A172 (cell line): ENCODE results near the gene VPS29. TPM values are rescaled to one million over a fixed set of nuclear protein-coding genes. Genes with fewer than 3 reads are reported as not detected.

ENCODE experiments used
- DNase-seq: peaks from one replicate; pipeline ENCODE4 v3.0.0-alpha.2; 2015; ENCODE audit warnings: low spot score
- total RNA-seq: library from RNA; depleted of rRNA; stranded (reverse); fragments of >200 nt; shearing (Covaris generic); gene quantifications from 2 replicates; pipeline ENCODE4 v1.2.3, GENCODE V29; 2014; rRNA removed

Gene VPS29
- 124 and 205 TPM in 2 replicates for total RNA-seq

GRCh38 chr12:110501752-110502738, at the start of gene VPS29, which contains the start of gene RAD9B:
VPS29 (minus strand) TSS chr12:110502111; CDS start chr12:110502051, 60 bp downstream.
RAD9B (plus strand) TSS chr12:110502331; CDS start chr12:110502338, 7 bp downstream.
- DNase-seq = peak; percentile 96

GRCh38 chr12:110550981-110551380, 49.1 kb upstream of the VPS29 start:
- DNase-seq = no peak

- DNase-seq = no peak
These were observed 47.8 kb upstream of the VPS29 start for GRCh38 chr12:110549716-110550115.

GRCh38 chr12:110548678-110549077, 46.8 kb upstream of the VPS29 start:
- DNase-seq = no peak

GRCh38 chr12:110547090-110547489, 45.2 kb upstream of the VPS29 start:
- DNase-seq = no peak

GRCh38 chr12:110546339-110546738, 44.4 kb upstream of the VPS29 start:
- peak; percentile 90 for DNase-seq

GRCh38 chr12:110545812-110546211, 43.9 kb upstream of the VPS29 start:
- DNase-seq = peak; percentile 9

GRCh38 chr12:110545259-110545658, 43.3 kb upstream of the VPS29 start:
- DNase-seq = peak; percentile 87

- DNase-seq = no peak
These were observed 42.1 kb upstream of the VPS29 start for GRCh38 chr12:110543965-110544364.

- DNase-seq = peak; percentile 23
These were observed 41.5 kb upstream of the VPS29 start for GRCh38 chr12:110543252-110543959.

GRCh38 chr12:110540048-110540447, 38.1 kb upstream of the VPS29 start:
- no peak for DNase-seq

- no peak for DNase-seq
These were observed 37.1 kb upstream of the VPS29 start for GRCh38 chr12:110538869-110539622.

GRCh38 chr12:110537605-110538409, 35.9 kb upstream of the VPS29 start:
- no peak for DNase-seq

- DNase-seq = no peak
These were observed 35.1 kb upstream of the VPS29 start for GRCh38 chr12:110536834-110537604.

GRCh38 chr12:110534811-110535210, 32.9 kb upstream of the VPS29 start:
- no peak for DNase-seq

GRCh38 chr12:110533607-110534006, 31.7 kb upstream of the VPS29 start:
- DNase-seq = no peak

GRCh38 chr12:110532644-110533043, 30.7 kb upstream of the VPS29 start:
- DNase-seq = no peak

GRCh38 chr12:110531741-110532333, 29.9 kb upstream of the VPS29 start:
- DNase-seq = peak; percentile 73

GRCh38 chr12:110530511-110530910, 28.6 kb upstream of the VPS29 start:
- DNase-seq = no peak
